ENCODE results near the gene DCC.

DCC gene

DNA sequence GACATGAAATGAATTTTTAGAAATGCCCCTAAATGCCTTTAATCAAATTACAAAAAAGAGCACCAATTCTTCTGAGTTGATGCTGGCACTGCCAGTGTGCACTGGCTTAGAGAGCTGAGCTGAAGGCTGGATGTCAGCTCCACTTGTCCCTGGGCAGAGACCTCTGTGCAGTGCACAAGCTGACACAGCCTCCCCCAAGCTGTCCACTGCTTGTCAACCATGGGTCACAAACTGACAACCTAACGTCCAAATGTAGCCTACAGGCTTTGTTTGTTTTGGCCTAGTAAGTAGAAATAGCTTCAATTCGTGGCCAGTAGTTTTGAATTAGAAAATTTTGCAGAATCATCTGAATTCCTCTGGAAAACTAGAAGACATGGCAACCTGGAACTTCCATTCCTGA is 605.6 kb downstream of the DCC start:
- no peak for DNase-seq

DNA sequence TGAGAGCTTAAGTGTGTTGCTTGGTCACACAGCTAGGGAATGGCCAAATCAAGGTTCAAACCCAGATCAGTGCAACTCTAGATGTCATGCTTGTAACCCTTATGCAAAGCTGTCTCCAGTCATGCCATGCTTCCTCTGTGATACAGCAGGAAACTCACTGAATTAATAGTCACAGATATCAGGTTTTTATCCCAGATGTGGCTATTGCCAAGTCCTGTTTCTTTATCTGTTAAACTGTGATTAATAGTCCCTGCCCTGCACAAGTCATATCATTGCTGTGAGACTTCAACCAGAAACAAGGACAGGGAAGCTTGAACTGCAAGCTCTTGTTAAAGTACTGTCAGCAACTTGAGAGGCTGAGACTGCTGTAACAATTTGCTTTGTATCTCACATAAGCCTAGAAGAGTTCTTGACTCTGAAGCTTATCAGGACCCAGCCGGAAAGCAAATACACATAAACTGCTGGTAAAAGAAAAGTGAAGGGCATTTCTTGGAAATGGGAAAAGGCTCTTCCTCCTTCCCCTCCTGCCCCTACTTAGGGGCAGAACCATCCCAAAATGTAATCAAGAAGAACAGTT is 609.0 kb downstream of the DCC start:
- DNase-seq, result no peak

DNA sequence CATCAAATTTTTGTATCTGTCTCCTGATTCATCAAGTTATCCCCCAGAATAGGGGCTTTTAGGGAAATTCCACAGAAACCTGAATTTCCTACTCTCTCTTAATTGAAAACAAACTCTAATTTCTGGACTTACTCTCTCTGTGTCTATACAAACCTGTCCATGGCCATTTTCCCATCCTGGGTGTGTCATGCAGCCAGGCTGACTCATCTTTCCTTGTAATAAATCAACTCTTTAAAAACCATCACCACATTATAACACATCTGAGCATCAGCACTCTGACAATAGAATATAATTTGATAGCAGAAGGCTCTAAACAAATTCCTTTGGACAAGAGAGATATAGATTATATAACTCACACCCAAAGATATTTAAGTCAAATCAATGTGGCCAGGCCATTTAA is 610.2 kb downstream of the DCC start:
- DNase-seq, result no peak

DNA sequence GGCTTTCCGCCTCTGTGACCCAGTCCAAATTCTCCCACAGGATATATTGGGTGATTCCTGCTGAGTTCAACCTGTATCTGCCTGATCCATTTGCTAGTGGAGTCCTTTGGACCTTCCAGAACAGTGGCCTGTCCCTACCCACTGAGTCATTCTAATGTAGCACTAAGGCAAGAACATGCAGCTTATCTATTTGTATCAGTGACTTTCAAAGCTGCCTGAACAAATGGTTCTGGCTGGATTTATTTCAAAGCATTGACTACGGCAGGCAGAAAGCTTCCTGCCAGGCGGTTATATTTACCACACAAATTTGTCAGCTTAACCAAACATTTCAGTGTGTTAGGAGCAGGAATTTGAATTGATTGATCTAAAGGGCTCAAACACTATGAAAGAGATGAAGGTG is 613.4 kb downstream of the DCC start:
- DNase-seq, result no peak

DNA sequence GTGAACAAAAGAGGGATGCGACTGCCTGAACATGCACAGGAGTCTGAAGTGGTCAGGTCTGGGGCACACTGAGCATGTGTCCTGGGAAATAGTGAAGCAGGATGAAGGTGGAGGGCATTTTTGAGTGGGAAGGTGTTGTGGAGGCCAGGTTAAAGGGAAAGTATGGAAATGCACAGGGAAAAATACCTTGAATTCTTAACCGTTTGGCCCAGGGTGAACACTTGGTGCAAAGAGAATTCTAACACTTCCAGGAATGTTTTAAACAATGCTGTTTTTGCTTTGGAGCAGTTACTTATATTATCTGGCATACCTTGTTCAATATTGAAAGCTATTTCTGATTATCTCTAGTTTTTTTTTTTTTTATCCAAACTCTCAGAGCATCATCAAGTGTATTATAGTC is 623.5 kb downstream of the DCC start:
- no peak for DNase-seq

DNA sequence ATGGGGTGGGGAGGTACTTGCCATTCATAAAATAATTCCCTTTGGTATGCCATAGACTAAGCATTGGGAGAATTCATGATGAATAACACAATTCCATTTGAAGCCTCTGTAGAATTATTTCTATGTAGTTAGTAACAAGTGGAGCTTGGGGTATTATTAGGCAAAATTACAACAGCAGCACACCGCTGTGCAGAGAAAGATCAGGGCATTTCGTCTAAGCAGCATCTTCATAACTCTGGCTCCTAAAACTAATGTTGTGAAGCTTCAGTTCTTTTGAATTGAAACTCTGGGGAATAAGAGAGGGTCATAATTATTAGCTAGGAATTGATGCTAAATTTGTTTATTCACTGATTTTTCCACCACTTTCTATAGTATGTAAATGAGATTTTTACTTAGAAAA is 630.7 kb downstream of the DCC start:
- DNase-seq, result no peak

DNA sequence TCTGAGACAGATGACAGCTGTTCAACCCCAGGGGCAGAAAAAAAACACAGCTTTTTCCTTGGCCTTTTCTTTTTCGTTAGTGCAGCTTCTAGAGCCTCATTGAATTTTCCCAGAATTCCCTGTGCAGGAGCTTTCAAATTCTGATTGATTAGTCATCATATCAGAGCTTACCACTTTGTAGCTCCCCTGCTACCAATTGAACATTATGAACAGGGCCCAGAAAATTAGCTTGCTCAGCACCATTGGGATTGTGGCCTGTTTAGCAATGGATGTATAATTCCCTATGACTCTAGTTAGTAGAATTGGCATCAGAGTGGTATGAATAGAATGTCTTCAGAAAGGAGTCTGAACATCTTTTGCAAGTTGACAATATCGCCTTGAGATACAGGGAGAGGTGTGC is 631.1 kb downstream of the DCC start:
- DNase-seq, result peak; percentile 13

DNA sequence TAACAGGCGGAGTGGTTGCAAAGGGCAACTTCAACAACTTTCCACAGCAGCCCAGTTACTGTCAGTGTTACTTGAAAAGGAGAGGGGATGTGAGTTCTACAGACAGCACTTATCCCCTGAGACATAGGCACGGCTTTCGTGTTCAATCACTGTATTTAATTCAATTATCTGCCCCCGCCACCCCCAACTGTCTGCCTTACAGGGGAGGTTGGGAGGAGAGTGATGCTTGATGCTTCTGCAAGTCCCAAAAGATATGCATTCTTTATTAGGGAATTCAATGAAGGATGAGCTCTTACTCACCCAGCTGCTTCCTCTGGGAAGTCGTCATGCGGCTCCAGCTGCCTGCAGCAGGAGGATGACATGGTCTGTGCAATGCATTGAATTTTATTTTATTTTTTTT is 639.9 kb downstream of the DCC start:
- DNase-seq, result peak; percentile 29

DNA sequence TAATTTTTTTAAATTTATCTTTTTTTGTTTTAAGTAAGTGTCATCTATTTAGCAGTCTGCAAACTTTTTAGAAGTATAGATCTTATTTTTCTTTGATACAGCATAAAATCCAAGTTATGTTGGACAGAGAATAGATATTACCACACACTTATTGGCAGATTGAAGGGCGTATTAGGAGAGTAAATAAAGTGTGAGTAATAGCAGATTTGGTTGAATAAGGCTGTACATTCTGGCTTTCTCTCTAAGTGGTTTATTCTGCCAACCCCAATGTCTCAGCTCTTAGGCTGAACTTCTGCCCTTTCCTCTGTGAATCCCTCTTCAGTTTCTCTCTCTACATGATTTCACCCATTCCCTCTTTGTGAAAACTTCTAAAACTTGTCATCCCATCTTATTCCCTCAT is 651.2 kb downstream of the DCC start:
- DNase-seq, result no peak

DNA sequence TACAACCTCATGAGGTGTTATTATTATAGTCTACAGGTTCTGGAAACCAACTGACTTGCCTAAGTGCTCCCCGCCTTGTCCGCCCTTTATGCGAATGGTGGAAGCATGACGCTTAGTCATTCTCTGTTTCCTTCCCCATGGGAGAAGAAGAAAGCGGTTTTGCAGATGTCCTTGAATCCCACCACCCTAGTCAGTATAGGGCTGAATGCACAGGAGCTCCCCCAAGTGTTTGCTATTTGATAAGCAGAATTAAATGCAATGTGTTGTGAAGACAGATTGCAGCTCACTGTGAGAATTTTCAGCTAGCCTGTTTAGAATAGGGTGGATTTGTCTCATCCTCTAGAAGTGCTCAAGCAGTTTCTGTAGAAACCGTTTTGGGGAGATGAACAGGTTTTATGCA is 652.0 kb downstream of the DCC start:
- DNase-seq, result peak; percentile 25

DNA sequence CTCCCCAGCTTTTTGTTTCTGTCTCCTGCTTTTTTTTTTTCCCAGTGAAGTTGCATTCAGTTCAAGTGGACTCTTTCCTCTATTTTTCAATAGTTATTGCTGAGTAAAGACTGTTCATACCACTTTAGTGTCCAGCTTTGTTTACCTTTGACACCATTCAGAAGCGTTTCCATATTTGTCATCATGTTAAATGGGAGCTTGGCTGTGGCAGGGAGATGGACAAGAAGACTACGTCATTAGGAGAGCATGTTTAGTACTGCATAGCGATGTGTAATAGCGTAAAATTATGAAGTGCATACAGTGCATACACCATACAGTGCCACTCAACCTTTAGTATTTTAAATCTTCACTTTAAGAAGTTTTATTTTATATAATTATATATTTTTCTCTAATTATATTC is 655.9 kb downstream of the DCC start:
- no peak for DNase-seq

DNA sequence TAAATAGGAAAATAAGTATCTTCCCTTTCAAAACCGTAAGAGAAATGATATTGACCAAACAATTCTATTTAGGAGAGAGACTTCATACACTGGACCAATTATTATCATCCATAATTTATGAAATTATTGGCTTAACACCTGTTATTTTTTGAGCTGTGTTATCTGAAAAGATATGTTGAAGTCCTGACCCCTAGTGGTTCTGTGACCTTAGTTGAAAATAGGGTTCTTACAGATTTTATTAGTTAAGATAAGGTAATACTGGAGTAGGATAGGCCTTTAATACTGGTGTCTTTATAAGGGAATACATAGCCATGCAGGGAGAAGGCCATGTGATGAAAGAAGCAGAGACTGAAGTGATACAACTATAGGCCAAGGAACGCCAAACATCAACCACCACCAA is 659.6 kb downstream of the DCC start:
- DNase-seq, result no peak

DNA sequence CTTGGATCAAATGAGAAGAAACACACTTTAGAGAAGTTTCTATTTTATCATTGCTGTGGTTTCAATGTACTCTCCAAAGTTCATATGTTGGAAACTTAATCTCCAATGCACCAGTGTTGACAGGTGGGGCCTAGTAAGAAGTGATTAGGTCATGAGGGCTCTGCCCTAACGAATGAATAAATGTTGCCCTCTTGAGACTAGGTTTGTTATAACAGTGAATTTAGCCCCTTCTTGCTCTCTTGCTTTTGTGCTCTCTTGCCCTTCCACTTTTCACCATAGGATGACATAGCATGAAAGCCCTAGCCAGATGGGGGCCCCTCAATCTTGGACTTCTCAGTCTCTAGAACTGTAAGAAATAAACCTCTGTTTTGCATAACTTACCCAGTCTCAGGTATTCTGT is 664.8 kb downstream of the DCC start:
- DNase-seq, result peak; percentile 56

DNA sequence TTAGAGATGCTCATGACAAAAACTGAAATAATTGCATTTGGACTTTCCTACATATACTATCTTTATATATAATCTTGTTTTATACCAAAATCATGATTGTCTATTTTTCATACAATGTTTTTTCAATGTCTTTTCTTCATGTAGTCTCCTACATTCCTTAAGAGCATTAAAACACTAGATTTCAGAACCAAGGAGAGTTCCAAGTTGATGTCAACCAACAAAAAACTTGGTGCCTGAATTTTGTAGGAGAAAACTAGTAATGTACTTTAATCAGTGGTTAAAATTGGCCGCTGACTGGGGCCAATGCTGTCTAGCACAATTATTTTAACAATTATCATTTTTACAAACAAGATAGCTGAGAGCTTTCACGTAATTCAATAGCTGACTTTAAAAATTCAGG is 678.8 kb downstream of the DCC start:
- DNase-seq, result no peak

DNA sequence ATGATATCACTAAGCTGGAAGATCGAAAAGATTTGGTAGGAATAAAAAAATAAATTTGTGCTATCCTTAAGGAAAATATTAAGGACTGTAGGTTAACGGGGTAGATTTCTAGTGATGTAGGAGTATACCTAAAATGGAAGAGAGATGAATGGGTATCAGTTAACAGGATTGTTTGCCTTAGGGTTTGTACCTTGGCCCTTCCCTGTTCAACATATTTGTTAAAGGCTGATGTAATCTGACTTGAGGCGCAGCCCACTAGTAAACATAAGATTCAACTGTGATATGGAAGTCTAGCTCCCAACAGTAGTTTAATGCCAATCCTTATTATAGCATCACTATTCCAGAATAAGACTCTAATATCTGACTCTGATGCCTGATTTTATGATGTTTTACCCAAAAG is 685.2 kb downstream of the DCC start:
- no peak for DNase-seq

DNA sequence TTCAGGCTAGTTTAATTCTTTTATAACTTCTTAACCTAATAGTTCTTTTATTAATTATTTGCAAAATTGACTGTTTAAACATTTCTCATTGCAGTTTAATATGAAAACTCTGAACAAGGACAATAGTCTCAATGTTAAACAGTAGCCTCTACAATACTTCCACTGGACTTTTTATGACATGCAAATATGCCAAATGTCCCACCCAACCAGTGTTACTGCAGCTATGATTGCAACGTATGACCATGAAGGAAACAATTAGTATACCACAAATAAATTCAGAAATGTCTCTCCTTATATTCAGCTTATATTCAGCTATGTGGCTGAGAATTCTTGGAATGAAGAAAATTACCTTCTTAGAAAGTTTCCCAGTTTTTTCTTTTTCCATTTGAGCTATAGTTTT is 688.6 kb downstream of the DCC start:
- no peak for DNase-seq

DNA sequence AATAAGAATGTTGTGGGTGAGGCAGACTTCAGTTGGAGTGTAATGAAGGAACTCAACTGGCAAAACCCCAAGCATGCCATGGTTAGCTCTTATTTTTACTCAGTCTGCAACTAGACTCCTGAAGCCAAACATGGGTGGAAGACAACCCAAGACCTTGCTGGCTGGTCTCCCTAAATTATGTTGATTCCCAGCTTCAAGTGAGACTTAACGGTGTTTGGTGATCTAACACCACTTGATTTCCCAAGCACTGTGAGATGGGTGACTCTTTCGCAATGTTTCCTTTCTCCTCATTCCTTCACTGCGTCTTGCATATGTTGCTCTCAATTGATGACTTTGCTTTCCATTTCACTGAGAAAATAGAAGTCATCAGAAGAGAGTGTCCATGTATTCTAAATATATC is 693.1 kb downstream of the DCC start:
- no peak for DNase-seq

DNA sequence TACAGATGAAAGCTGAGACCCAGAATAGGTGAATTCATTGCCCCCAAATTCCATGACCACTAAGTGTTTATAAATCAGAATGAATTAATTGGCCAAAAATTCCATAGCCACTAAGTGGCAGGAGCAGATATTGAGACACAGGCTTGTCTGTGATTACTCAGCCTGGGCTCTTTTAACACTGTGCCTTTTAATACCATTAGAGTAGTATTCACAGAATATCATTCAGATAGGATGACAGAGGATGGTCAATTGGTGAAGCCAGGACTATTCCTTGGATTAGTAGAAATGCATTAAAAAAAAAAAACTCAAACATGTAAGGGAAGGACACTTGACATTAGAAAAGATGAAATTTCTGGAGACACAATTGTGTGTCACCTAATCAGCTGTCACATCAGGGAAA is 698.6 kb downstream of the DCC start:
- no peak for DNase-seq

DNA sequence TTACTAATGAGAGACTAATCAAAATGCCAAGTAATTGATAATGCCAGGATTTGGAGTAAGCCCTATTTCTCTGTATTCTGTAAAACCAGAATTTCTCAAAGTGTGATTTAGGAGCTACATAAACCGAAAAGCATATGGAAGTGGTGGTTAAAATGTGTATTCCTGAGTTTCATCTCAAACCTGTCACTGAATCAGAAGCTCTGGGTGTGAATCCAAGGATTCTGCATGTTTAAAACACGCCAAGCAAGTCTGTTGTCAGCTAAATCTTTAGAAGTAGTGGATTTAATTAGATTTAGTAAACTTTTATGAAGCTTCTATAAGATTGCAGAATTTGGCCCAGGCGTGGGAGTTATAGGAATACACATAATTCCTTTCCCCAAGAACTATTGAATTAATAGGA is 700.3 kb downstream of the DCC start:
- DNase-seq, result no peak

DNA sequence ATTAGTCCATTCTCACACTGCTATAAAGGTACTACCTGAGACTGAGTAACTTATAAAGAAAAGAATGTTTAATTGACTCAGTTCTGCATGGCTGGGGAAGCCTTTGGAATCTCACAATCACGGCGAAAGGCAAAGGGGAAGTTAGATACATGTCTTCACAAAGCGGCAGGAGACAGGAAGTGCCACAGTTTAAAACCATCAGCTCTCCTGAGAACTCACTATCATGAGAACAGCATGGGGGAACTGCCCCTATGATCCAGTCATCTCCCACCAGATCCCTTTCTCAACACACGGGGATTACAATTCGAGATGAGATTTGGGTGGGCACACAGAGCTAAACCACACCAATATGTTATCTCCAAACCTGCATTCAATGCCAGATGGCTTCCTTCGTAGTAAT is 716.1 kb downstream of the DCC start:
- DNase-seq, result no peak

DNA sequence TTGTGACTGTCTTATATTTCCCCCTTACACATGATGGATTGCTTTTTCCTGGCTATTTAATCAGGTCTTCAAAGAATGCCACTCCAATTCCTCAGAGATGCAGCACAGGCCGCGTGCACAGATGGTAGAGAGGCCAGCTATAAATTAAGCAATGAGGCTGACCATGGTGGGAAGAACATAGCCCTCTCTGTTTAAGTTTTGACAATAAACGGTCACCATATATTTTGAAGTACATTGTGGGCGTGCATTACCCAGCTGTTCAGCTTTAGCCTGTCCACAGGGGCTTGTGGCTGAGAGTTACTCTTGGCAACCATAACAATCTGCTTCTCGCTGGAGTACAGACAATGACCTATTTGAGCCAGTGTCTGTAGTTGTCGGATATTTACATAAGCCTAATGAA is 730.8 kb downstream of the DCC start:
- no peak for DNase-seq

DNA sequence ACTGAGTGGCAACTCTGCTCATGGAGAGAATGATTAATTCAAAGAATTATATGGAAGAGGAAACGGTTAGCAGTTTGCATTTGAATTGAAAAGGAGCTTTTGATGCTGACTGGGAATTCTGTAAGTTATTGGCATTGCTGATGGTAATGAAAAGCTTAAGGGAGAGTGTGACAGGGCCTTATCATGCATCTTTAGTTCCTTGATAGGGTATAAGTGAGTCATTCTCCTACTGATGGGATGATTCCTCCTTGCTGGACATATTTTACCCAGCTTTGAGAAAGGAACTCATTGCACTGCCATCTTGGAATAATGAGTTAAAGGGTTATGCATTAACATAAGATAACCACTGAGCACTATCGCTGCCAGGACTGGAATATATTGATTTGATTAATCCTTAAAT is 740.7 kb downstream of the DCC start:
- DNase-seq, result no peak

DNA sequence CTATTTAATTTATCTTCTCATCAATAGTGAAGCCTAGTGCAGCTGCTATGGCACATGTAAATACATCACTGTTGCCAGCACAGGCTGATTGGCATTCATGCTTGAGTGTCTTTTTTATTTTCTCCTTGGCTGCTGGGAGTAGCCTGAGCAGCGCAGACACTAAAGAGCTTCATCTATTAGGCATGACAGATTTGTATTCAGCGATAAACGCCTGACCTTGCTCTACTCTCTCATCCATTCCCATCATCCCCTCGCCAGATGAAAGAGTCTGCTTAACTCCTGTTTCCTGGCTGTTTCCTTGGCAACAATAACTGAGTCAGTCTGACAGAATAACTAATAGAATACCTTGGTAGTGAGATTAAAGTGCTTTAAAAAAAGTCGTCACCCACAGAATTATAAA is 753.6 kb downstream of the DCC start:
- peak; percentile 10 for DNase-seq

DNA sequence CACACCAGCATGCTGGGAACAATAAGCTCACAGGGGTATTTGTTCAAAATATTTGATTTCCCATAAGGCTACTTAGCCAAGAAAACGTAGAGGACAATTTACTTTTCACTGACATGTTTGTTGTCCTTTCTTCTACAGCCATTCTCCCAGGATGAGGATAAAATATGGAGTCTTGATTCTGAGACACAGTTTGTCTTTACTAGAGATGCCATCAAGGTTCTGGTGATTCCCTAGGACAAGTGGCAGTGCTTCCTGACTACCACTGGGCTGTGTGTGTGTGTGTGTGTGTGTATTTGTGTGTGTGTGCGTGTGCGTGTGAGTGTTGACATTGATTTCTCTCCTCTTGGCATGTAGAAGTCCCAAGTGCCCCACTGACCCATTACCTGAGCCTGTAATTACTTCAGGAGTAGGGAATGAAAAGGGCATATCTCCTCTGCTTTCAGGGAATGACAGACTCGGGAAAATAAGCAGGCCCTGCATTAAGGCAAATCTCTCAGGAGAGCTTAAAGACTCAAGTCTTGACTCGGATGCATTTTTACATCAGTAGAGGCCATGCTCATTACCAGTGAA is 761.6 kb downstream of the DCC start:
- DNase-seq, result no peak

DNA sequence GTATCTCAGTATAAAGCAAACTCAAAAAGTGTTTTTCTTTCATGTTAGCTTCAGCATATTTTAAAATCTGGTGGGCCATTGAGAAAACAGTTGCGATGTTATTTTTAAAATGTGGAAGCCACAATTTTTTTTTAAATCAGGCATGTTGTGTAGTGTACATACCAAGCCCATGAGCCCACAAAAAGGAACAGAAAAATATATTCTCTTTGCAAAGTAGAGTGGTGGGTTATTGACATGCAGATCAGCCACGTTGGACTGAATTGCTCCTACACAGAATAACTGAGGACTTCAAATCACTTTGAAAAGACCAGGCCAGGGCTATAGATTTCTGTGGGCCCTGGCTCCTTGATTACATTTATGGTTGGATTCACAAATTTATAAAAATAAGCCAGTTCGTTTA is 774.4 kb downstream of the DCC start:
- no peak for DNase-seq
